CD4-positive, alpha-beta T cell treated with Interleukin-4 for 1 hour (primary cell): ENCODE measurements around the gene DDIT3.
"Not testable (repeated sequence)": the region's sequence is repeated elsewhere in the genome, so short reads cannot be mapped to it uniquely, and the experiment has no call there.

Experiments
- DNase-seq, 2 donors: peaks; one replicate each; pipeline ENCODE4 v3.0.0-alpha.2; 2020 to 2022

The DDIT3 gene

DNA sequence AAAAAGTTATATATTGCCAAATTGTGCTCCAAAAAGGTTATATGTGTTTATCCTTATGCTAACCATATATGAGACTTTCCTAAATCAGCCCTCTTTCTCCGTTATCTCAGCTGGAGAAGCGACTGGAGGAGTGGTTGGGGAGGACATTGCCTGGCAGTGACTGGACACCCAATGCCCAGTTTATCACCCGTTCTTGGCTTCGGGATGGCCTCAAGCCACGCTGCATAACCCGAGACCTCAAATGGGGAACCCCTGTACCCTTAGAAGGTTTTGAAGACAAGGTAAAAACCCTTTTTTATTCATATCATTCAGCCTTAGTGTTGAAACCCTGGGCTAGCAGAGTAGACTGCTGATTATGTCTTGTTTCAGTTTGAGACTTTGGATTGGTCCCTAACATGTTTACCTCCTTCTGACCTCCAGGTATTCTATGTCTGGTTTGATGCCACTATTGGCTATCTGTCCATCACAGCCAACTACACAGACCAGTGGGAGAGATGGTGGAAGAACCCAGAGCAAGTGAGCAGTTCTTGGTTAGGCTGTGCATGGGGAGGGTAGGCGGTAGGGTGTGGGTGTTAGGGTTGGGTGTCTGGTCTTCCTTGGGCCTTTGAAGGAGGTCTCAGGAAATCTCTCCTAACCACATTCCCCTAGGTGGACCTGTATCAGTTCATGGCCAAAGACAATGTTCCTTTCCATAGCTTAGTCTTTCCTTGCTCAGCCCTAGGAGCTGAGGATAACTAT, 8.6 kb downstream of the DDIT3 start:
- DNase-seq = no peak

DNA sequence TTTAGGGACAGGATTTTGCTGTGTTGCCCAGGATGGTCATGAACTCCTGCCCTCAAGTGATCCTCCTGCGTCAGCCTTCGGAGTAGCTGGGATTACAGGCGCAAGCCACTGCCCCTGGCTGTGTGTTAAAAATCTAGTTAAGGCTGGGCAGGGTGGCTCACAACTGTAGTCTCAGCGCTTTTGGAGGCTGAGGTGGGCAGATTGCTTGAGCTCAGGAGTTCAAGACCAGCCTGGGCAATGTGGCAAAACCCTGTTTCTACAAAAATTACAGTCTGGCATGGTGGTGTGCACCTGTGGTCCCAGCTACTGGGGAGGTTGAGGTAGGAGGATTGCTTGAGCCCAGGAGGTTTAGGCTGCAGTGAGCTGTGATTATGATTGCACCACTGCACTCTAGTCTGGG, 9.2 kb downstream of the DDIT3 start:
- DNase-seq = no peak

DNA sequence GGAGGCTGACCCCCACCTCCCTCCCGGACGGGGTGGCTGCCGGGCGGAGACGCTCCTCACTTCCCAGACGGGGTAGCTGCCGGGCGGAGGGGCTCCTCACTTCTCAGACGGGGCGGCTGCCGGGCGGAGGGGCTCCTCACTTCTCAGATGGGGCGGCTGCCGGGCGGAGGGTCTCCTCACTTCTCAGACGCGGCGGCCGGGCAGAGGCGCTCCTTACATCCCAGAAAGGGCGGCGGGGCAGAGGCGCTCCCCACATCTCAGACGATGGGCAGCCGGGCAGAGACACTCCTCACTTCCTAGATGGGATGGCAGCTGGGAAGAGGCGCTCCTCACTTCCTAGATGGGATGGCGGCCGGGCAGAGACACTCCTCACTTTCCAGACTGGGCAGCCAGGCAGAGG, 12.5 kb downstream of the DDIT3 start:
- not testable (repeated sequence) for DNase-seq

DNA sequence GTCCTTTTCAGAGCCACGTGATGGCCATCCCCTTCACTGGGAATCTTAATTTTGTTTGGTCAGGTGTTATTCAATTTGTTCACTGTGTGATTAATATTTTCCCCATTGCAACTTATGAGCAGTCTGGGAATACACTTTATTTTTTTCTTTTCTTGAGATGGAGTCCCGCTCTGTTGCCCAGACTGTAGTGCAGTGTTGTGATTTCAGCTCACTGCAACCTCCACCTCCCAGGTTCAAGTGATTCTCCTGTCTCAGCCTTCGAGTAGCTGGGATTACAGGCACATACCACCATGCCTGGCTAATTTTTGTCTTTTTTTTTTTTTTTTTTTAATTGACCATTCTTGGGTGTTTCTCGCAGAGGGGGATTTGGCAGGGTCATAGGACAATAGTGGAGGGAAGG, 13.8 kb downstream of the DDIT3 start:
- not testable (repeated sequence) for DNase-seq

DNA sequence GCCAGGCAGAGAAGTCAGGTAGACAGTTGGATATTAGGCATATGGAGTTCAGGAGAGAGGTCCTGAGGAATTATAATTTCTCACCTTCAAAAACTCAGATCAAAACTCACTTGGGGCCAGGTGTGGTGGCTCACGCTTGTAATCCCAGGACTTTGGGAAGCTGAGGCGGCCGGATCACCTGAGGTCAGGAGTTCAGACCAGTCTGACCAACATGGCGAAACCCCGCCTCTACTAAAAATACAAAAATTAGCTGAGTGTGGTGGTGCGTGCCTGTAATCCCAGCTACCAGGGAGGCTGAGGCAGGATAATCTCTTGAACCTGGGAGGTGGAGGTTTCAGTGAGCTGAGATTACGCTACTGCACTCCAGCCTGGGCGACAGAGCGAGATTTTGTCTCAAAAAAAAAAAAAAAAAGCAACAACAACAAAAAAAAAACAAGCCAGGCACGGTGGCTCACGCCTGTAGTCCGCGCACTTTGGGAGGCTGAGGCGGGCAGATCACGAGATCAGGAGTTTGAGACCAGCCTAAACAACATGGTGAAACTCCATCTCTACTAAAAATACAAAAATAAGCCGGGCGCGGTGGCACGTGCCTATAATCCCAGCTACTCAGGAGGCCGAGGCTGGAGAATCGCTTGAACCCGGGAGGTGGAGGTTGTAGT, 17.9 kb downstream of the DDIT3 start:
- not testable (repeated sequence) for DNase-seq

DNA sequence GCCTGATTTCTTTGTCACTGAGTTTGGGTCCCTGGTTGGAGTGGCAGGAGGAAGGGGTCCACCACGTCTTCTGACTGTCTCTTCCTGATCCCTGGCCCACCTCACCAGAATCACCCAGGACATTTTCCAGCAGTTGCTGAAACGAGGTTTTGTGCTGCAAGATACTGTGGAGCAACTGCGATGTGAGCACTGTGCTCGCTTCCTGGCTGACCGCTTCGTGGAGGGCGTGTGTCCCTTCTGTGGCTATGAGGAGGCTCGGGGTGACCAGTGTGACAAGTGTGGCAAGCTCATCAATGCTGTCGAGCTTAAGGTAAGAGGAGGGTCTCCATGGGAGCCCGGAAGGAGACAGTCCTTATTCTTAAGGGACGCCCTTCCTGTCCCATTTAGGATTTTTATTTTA, 20.1 kb downstream of the DDIT3 start:
- DNase-seq = no peak

DNA sequence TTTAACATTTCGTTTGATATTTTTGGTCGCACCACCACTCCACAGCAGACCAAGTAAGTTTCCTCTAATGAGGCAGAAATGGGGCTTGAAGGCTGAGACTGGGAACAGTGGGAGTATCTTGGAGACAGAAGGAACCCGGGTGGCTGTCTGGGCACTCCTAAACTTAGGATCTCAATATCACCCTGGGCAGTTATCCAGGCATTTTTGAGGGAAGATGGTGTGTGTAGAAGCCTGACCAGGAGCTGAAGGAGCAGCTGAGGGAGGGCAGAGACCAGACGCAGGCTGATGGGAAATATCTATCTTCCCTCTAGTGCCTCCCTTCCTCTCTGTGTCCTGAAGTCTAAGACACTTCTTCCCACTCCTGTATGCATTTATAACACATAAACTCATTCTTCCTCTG, 21.7 kb downstream of the DDIT3 start:
- DNase-seq = no peak

DNA sequence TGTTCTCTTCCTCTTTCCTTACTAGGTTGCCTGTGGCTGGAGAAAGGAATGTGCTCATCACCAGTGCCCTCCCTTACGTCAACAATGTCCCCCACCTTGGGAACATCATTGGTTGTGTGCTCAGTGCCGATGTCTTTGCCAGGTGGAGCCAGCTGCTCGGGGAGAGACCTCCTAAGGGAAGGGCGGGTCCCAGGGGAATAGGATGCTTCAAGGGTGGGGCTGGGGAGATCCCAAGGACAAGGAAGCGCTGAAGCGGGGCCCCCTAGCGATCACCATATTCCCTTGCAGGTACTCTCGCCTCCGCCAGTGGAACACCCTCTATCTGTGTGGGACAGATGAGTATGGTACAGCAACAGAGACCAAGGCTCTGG, 22.2 kb downstream of the DDIT3 start:
- DNase-seq = no peak

DNA sequence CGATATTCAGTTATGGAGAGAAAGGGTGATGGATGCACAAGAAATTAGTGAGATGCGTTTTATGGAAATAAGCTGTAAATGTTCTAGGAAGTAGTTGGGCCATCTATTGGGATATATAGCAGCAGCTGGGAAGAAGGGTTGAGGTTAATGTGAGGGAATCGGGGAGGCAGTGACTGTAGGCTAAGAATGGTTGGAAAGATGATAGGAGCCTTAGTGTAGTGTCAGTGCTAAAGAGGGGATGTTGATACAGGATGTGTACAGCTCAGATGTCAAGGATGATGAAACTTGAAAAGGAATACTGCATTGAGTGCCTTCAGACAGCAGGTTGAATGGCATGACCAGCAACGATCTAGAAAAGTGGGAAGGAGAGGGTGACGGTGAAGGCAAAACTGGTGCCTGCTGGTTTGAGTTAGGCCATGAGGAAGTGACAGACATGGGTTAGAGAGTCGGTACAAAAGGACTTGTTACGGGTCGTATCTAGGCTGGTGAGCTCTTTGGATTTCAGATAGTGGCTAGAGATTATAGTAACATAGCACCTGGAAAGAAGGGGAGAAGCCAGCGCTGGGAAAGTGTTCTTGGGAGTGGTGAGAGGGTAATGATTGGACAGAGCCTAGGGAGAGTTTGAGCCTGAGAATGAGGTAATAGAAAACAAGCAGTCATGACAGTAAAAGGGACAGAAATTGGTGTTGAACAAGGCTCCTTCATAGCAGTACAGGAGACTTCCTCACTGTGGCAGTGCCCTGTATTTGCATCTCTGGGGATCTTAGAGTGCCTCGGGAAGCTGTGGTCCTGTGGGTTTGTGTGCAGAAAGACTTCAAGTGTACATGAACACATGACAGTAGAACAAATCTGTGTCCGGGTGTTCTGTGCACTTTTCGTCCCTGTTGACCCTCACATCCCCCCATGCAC, 22.8 kb downstream of the DDIT3 start:
- DNase-seq = no peak

DNA sequence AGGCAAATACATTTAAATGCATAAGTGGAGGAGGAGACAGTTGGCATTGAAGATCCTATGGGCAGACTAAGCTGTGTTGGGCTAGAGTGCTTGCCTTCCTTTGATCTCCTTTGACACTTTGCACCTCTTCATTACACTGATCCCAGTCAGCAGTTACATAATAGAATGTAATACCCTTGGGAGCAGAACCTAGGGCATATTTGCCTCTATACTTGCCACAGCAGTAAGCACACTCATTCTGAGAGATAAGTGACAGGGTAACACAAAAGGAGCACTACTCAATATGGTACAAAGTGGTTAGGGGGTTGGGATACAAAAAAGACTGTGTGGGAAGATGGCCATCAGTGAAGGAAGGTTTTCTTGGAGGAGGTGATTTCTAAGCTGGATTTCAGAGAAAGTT, 23.5 kb downstream of the DDIT3 start:
- DNase-seq = no peak

DNA sequence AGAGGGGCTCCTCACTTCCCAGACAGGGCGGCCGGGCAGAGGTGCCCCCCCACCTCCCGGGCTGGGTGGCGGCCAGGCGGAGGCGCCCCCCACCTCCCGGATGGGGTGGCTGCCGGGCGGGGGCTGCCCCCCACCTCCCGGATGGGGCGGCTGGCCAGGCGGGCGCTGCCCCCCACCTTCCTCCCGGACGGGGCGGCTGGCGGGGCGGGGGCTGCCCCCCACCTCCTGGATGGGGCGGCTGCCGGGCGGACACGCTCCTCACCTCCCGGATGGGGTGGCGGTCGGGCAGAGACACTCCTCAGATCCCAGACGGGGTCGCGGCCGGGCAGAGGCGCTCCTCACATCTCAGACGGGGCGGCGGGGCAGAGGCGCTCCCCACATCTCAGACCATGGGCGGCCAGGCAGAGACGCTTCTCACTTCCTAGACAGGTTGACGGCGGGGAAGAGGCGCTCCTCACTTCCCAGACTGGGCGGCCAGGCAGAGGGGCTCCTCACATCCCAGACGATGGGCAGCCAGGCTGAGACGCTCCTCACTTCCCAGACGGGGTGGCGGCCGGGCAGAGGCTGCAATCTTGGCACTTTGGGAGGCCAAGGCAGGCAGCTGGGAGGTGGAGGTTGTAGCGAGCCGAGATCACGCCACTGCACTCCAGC, 25.1 kb downstream of the DDIT3 start:
- DNase-seq = not testable (repeated sequence)

DNA sequence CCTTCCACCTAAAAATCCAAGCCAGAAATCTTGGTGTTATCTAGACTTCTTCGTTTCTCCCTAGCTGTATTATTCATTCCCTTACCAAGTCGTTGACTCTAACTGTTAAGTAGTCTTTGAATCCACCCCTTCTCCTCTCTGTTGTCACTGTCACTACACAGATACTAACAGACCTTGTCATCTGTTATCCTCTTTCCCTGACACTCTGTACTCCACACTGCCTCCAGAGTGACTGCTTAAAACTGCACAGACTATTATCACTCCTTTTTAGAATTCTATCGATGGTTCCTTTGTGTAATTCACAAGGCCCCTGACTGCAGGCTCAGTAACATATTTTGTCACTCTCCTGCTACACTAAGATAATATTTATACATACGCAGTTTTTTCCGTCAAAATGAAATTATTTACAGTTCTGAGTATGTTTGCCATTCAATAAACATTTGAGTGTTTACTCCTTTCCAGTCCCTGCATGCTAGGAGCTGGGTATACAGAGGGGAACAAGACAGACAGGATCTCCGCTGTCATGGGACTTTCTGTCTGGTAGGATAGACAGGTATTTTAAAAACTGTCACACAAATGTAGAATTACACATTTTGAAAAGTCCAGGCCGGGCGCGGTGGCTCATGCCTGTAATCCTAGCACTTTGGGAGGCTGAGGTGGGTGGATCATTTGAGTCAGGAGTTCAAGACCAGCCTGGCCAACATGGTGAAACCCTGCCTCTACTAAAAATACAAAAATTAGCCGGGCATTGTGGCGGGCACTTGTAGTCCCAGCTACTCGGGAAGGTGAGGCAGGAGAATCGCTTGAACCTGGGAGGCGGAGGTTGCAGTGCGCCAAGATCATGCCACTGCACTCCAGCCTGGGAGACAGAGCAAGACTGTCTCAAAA, 28.7 kb downstream of the DDIT3 start:
- DNase-seq = no peak

DNA sequence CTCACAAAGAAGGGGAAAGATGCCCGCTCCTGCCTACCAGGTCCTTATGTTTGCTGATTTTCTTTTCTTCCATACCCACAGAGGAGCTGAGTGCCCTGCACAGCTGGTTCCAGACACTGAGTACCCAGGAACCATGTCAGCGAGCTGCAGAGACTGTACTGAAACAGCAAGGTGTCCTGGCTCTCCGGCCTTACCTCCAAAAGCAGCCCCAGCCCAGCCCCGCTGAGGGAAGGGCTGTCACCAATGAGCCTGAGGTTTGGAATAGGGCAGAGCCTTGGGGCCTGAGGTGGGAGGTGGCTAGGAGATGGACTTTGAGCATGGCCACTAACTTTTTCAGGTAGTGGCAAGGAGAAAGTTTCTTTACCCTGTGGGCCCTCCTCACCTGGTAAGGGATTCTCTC, 30.2 kb downstream of the DDIT3 start:
- DNase-seq = no peak

DNA sequence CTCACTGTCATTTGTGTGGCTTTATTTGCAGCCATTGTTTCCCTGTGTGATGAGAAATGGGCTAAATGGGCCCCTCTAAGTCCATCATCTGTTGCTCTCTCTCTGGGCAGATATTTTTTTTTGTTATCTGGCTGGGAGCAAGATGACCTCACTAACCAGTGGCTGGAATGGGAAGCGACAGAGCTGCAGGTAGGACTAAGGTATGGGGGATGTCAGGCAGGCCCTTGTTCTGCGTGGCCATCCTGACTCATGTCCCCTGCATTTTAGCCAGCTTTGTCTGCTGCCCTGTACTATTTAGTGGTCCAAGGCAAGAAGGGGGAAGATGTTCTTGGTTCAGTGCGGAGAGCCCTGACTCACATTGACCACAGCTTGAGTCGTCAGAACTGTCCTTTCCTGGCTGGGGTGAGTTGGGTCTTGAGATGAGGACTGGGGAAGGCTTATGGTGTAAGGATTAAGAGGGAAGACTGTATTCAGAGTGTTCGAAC, 31.1 kb downstream of the DDIT3 start:
- DNase-seq = no peak

DNA sequence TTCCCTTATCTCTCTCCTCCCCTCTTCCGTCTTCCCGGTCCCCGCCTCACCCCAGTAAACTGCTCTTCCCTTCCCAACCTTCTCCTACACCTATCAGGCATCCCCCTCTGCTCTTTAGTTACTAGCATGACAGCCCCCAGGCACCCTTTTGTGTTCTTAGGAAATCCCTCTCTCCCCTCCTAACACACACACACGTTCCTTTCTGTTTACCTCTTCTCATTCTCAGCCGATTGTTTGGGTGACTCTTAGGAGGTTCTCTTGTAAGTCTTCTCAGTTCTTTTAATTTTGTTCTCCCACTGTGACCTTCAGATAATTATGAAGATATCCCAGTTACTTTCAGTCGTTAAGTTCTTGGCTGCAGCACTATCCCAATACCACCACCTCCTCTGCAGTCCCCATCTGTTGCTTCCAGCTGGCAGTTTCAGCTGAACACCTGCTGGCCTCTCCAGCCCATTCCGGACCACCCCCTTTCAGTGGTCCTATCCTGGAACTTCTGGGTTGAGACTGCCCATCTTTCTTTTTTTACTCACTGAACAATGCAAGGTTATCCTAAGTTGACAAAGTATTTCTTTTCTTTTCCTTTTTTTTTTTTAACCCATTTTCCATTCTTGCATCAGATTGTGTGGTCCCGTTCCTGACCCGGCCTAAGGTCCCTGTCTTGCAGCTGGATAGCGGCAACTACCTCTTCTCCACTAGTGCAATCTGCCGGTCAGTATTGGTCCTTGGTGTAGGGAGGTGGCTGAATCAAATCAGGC, 31.7 kb downstream of the DDIT3 start:
- DNase-seq = no peak

DNA sequence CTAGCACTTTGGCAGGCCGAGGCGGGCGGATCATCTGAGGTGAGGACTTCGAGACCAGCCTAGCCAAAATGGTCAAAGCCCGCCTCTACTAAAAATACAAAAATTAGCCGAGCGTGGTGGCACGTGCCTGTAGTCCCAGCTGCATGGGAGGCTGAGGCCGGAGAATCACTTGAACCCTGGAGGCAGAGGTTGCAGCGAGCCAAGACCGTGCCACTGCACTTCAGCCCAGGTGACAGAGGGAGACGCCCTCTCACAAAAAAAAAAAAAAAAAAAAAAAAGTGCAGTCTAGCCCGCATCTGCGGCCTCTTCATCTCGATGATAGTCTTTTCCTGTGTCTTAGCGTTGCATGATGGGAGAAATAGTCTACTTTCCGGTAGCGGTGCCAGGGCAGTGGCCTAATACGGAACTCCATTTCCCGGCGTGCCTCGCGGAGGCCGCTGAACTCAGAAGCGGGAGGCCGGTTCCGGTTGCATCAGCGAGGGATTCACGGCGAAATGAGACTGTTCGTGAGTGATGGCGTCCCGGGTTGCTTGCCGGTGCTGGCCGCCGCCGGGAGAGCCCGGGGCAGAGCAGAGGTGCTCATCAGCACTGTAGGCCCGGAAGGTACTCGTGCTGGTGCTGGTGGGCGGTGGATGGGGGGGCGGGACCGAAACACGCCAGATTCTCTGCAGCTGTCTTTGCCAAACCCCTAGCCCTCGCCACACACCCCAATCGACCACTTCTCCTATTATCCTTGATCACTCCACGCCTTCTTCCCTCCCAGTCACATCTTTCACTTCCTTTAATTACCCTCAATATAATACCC, 32.5 kb downstream of the DDIT3 start, which contains the start of gene MARS1:
MARS1 (plus strand) TSS at position 472 of the 805 bp plus-strand sequence; CDS start at position 495, 23 bp downstream.
- DNase-seq = peak; percentile 95 to 96

DNA sequence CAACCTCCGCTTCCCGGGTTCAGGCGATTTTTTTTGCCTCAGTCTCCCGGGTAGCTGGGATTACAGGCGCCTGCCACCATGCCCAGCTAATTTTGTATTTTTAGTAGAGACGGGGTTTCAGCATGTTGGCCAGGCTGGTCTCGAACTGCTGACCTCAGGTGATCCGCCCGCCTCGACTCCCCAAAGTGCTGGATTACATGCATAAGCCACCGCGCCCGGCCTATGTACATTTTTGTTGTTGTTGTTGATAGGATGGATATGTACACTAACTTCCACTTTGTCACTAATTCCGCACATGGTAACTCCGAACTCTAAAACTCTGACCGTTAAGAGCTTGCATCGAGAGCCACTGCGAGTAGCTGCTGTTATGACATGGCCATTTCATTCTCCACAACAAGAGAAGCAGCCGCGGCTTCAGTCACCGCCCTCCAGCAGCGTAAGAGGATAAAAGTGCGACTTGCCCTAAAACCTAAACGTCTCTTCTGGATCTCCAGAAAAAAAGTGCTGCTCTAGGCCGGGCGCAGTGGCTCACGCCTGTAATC, 33.2 kb downstream of the DDIT3 start:
- DNase-seq = no peak

DNA sequence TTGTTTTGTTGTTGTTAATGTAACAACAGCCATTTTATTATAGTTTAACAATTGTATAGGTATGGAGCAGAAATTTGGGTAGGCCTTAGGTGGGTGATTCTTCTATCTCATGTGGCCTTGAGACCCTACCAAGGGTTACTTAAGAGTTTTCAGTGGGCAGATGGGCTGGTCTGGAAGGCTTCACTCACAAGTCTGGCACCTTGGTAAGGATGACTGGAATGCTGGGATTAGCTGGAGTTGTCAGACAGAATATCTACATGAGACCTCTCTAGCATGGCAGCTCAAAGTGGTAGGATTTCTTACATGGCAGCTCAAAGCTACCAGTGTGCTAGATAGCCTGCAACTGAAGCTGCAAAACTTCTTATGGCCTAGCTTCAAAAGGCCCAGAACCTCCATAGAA, 34.6 kb downstream of the DDIT3 start:
- DNase-seq = no peak

DNA sequence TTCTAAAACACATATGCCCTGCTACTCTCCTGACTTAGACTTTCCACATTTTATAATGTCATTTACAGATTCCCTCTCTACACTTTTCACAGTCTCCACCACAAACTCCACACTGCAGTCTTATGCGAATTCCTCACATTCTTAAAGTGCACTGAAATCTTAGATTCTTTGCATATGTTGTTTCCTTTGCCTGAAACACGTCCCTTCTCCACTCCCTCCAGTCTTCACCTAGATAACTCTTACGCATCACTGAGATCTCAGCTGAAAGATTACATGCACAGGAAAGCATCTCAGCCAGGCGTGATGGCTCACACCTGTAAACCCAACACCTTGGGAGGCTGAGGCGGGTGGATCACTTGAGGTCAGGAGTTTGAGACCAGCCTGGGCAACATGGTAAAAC, 36.8 kb downstream of the DDIT3 start:
- DNase-seq = no peak

DNA sequence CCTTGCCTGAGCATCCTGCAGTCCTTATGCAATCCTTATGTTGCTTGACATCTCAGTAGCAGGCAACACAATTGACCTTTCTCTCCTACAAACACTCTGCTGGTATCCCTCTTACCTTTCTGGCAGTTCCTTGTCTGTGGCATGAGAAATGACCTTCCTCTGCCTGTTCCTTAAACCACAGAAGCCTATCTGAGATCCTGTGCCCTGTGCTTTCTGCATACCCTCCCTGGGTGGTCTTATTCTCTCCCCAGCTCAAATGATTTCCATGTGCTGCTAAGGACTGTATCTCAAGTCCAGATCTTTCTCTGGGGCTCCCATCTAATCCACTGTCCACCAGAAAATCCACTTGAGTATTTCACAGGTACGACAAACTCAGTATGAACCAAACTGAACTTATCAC, 38.6 kb downstream of the DDIT3 start:
- no peak for DNase-seq
